Heart left ventricle (tissue), 13 donors: ENCODE measurements around the gene NPVF.

Source experiments
- POLR2A ChIP-seq, 2 donors: fragments of 450-650 bp; IDR thresholded peaks; one replicate each; pipeline ENCODE4 v1.6.1; 2017; ENCODE audit warnings: antibody characterized with exemption in 2 of 2, mild to moderate bottlenecking in 2 of 2, moderate library complexity in 2 of 2
- TF ChIP-seq, protein P1 (sequence below), 12 donors: fragments of 200-600 bp; sonication (generic) in 4 of 12; IDR thresholded peaks; one replicate each; pipeline versions ENCODE4 v1.5.0 to v1.8.0; 2018 to 2022; ENCODE audit warnings: antibody characterized with exemption in 12 of 12, mild to moderate bottlenecking in 5 of 12
- donor health status: ischemic (EF 13 %, LVEDD 7.1; RV severe dilation, severe dysfunction).
- donor health status: DM: no; HTN: yes; CAD: no.
- donor health status: DM: no; HTN: no; CAD: no.
- donor health status: ischemic (EF 25% LVEDD 6.9; RV normal size, moderate dysfunction).
- donor health status: ischemic (EF 25% LVEDD 5.7; RV mildly dilated, moderate dysfunction).
- donor health status: ischemic (EF 35%, LVEDD 5.7; RV mildly dilated, moderate dysfunction).
- donor health status: nonischemic (EF 11% LVEDD 7.7; RV severe dilation, severe dysfunction).
- donor health status: DM: yes; HTN: yes; CAD: no.
- donor health status: PGD.
- donor health status: ischemic (EF 29% LVEDD 5.4; RV normal size, mild dysfunction).
- donor health status: nonischemic (EF 23%, LVEDD 6.1; RV moderate dilation, normal function).

DNA sequence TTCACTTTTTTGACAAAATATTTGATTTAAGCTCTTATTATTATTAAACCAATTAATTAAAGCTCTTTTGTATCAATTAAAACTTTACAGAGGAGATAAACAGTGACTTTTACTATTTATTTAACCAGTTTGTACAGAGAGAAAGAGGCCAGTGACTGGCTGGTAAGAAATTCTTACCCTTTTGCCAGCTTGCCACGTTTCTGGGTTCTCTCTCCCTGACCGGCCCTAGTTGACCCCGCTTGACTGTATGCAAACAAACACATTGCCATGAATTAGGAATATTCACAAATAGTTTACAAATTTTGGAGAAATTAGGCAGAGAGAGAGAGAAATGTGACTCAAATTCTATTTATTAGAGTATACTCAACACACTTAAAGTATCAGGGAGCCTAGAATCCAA lies 36.2 kb downstream of the NPVF start:
- TF ChIP-seq, protein P1, sequence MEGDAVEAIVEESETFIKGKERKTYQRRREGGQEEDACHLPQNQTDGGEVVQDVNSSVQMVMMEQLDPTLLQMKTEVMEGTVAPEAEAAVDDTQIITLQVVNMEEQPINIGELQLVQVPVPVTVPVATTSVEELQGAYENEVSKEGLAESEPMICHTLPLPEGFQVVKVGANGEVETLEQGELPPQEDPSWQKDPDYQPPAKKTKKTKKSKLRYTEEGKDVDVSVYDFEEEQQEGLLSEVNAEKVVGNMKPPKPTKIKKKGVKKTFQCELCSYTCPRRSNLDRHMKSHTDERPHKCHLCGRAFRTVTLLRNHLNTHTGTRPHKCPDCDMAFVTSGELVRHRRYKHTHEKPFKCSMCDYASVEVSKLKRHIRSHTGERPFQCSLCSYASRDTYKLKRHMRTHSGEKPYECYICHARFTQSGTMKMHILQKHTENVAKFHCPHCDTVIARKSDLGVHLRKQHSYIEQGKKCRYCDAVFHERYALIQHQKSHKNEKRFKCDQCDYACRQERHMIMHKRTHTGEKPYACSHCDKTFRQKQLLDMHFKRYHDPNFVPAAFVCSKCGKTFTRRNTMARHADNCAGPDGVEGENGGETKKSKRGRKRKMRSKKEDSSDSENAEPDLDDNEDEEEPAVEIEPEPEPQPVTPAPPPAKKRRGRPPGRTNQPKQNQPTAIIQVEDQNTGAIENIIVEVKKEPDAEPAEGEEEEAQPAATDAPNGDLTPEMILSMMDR (IDR thresholded peaks at IDR 0.05), result no peak
- TF ChIP-seq POLR2A (IDR thresholded peaks at IDR 0.05), result no peak
